GM12878 (cell line): ENCODE data around the gene SSH2.

Experiments
- ATF7 ChIP-seq: fragments of 450-650 bp; IDR thresholded peaks from 2 replicates; pipeline ENCODE4 v1.6.1; 2016; ENCODE audit warnings: low read depth, mild to moderate bottlenecking
- BRCA1 ChIP-seq: IDR thresholded peaks from 2 replicates; pipeline ENCODE4 v1.6.1; 2011; ENCODE audit warnings: low read depth, low read length, improper control_type of control experiment
- CTCF ChIP-seq, 3 experiments: IDR thresholded peaks in 2 of 3; conservative IDR thresholded peaks in 1 of 3; 2 replicates each; pipeline ENCODE4 v1.5.1; 2011; ENCODE audit warnings: low read depth in 3 of 3, low read length in 3 of 3, mild to moderate bottlenecking in 3 of 3, control low read depth in 2 of 3, moderate library complexity in 2 of 3, inconsistent platforms in 1 of 3, mixed read lengths in 1 of 3; ENCODE audit not compliant: control insufficient read depth in 2 of 3, insufficient read depth in 1 of 3; ENCODE audit errors: extremely low read depth in 1 of 3
- ELK1 ChIP-seq: IDR thresholded peaks from 2 replicates; pipeline ENCODE4 v1.6.1; 2012; ENCODE audit warnings: low read depth, low read length, improper control_type of control experiment
- EP300 ChIP-seq, 2 experiments: fragments of 150-350 bp in 1 of 2; IDR thresholded peaks; 2 replicates each; pipeline ENCODE4 v1.6.1; 2011 to 2012; ENCODE audit warnings: low read depth in 2 of 2, low read length in 2 of 2, borderline replicate concordance in 1 of 2, improper control_type of control experiment in 1 of 2, inconsistent platforms in 1 of 2; ENCODE audit not compliant: control insufficient read depth in 1 of 2
- MAX ChIP-seq: IDR thresholded peaks from 2 replicates; pipeline ENCODE4 v1.6.1; 2012; ENCODE audit warnings: low read depth, low read length, improper control_type of control experiment
- MTA3 ChIP-seq: IDR thresholded peaks from 2 replicates; pipeline ENCODE4 v1.6.1; 2012; ENCODE audit warnings: low read length, inconsistent platforms, borderline replicate concordance
- POLR2A ChIP-seq: IDR thresholded peaks from 2 replicates; pipeline ENCODE4 v1.6.1; 2011; ENCODE audit warnings: low read depth, mild to moderate bottlenecking, low read length
- POLR2AphosphoS2 ChIP-seq: IDR thresholded peaks from 2 replicates; pipeline ENCODE4 v1.6.1; 2011; ENCODE audit warnings: low read depth, mild to moderate bottlenecking, low read length, improper control_type of control experiment, moderate library complexity
- ZBTB11 ChIP-seq: fragments of 450-650 bp; formaldehyde crosslinking; IDR thresholded peaks from 2 replicates; pipeline ENCODE4 v1.5.0; 2022; ENCODE audit warnings: mild to moderate bottlenecking, missing genetic modification characterization
- ZNF384 ChIP-seq: IDR thresholded peaks from 2 replicates; pipeline ENCODE4 v1.6.1; 2012; ENCODE audit warnings: low read depth, mild to moderate bottlenecking, low read length, improper control_type of control experiment, borderline replicate concordance
- ZNF622 ChIP-seq: fragments of 450-650 bp; IDR thresholded peaks from 2 replicates; pipeline ENCODE4 v1.6.1; 2017; ENCODE audit warnings: mild to moderate bottlenecking, inconsistent platforms

- TF ChIP-seq CTCF (IDR thresholded peaks at IDR 0.05 in 2 of 3, conservative IDR thresholded peaks at IDR 0.05 in 1 of 3; ENCODE audit: control insufficient read depth in 2 of 3, extremely low read depth in 1 of 3, insufficient read depth in 1 of 3, low read depth in 3 of 3, low read length in 3 of 3) (no peak), MTA3 (no peak), BRCA1 (no peak), POLR2A (no peak), POLR2AphosphoS2 (no peak), ZBTB11 (no peak), ZNF384 (peak; percentile 55; the same call in 1 of the 2 replicates), EP300 (IDR thresholded peaks at IDR 0.05; ENCODE audit: borderline replicate concordance in 1 of 2, control insufficient read depth in 1 of 2, low read depth in 2 of 2, low read length in 2 of 2) (no peak), ZNF622 (no peak), ELK1 (no peak), ATF7 (no peak), MAX (no peak)
These were observed 345.5 kb downstream of the SSH2 start for GRCh38 chr17:29584452-29585079.
